GM13977 (cell line): ENCODE measurements around the gene STARD7.
A peak's percentile ranks its signal among the peaks of the same experiment; 100 is the strongest.

ENCODE experiments used
- DNase-seq: peaks from one replicate; pipeline ENCODE4 v3.0.0; 2012; ENCODE audit warnings: low spot score
- in situ Hi-C: fragments of 300-500 bp; cut with MboI; formaldehyde crosslinking; loops from one replicate; pipeline ENCODE4 v1.12.0; 2022; ENCODE audit warnings: low sequenced_read_pairs, low pct_unique_long_range_greater_than_20kb, mixed read lengths, inconsistent platforms; ENCODE audit not compliant: unreplicated experiment
- TF ChIP-seq, protein P1 (sequence below): IDR thresholded peaks from 2 replicates; pipeline ENCODE4 v1.5.1; 2012; ENCODE audit warnings: mild to moderate bottlenecking, control low read depth; ENCODE audit not compliant: insufficient read depth; ENCODE audit errors: extremely low read depth, missing control alignments

The STARD7 gene

DNA sequence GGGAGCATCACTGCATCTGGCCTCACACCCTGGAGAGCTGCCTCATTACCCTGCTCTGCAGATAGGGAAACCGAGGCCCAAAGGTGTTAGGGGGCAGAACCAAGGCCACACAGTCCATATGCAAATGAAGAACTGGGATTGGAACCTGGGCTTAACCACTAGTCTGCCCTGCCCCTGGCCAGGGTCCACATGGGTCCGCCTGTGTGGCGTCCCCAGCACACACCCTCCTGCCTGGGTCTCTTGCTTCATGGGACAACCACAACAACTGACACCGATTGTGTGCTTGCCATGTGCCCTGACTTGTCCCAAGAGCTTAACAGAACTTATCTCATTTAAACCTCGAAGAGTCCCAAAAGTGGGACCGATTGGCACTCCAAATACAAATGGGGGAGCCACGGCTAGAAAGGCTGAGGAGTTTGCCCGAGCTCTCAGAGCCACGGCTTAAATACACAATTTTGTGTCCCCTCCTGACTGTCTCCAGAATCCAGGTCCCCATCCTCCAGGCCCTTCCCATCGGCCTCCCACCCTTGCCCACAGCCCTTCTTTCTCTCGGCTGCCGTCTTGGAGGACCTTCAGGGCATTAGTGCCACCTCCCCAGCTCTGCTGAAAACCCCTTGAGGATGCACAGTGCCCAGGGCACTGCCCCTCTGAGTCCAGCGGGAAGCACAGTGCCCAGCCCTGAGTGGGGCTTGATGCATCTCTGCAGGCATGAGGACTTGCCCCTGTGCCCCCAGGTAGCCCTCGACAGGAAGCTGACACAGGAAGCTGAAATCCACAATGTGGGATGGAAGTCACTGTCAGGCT is 57.6 kb downstream of the STARD7 start:
- TF ChIP-seq, protein P1, sequence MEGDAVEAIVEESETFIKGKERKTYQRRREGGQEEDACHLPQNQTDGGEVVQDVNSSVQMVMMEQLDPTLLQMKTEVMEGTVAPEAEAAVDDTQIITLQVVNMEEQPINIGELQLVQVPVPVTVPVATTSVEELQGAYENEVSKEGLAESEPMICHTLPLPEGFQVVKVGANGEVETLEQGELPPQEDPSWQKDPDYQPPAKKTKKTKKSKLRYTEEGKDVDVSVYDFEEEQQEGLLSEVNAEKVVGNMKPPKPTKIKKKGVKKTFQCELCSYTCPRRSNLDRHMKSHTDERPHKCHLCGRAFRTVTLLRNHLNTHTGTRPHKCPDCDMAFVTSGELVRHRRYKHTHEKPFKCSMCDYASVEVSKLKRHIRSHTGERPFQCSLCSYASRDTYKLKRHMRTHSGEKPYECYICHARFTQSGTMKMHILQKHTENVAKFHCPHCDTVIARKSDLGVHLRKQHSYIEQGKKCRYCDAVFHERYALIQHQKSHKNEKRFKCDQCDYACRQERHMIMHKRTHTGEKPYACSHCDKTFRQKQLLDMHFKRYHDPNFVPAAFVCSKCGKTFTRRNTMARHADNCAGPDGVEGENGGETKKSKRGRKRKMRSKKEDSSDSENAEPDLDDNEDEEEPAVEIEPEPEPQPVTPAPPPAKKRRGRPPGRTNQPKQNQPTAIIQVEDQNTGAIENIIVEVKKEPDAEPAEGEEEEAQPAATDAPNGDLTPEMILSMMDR, result no peak
- DNase-seq, result no peak
- in situ Hi-C loops, result no loop called here

DNA sequence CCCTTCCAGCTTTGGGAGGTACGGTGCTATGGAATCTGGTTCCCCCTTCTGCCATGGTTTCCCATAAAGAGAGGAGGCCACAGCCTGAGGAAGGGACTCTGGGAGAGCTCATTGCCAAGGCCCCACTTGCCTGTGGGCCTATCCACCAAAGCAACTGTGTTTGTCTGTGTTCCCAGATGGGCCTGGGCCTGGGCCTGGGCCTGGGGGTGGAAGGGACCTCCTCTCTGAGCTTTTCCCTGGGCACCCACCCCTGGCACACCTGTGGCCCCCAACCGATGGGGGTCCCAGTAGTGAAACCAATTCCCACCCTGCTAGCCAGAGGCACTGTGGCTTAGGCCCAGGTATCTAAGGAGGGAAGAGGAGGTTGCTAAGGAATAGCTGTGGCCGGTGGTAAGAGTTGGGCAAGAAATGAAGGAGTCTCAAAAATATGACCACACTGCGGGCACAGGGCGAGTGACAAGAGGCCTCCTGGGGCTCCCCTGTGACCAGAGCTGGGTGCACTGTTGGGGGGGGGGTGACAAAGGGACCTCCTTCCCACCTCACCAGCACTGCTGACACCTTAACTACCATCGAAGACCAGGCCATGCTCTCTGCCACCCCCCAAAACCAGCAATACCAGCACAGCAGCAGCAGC is 58.5 kb downstream of the STARD7 start:
- no peak for DNase-seq
- TF ChIP-seq, protein P1, result no peak
- in situ Hi-C loops, result no loop called here

DNA sequence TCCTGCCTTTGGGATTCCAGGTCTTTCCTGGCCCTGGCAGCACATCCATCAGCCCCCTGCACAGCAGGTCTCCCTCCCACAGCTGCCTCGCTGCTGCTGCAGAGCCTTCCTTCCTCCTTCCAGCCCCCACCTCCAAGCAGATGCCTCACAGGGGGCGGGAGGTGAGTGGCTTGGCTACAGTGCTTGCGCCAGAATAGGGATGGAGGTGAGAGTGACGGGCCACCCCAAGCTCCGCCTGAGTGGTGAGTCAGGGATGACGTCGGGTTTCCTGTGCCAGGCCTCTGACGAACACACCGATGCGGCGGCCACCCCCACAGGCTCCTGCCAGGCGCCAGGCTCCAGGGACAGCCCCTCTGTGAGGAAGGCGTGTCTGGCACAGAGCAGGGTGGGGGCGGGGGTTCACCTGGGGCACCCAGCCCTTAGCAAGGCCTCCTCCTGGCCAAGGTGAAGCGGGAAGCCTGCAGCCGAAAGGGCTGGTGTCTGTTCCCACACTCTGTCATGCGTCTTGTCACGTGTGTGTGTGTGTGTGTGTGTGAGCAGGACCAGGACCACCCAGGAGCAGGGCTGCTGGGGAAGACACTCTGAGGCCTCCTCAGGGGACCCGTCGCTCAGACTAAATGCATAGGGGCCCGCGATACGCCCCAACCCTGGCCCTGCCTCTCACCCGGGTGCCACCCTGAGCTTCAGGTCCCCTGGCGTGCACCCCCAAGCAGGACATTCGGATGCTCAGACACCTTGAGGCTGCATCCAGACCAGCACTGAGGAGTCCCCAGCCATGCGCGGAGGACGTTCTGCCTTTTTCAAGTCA is 60.0 kb downstream of the STARD7 start:
- in situ Hi-C loops, result no loop called here
- peak; percentile 81 for DNase-seq
- TF ChIP-seq, protein P1, result no peak

DNA sequence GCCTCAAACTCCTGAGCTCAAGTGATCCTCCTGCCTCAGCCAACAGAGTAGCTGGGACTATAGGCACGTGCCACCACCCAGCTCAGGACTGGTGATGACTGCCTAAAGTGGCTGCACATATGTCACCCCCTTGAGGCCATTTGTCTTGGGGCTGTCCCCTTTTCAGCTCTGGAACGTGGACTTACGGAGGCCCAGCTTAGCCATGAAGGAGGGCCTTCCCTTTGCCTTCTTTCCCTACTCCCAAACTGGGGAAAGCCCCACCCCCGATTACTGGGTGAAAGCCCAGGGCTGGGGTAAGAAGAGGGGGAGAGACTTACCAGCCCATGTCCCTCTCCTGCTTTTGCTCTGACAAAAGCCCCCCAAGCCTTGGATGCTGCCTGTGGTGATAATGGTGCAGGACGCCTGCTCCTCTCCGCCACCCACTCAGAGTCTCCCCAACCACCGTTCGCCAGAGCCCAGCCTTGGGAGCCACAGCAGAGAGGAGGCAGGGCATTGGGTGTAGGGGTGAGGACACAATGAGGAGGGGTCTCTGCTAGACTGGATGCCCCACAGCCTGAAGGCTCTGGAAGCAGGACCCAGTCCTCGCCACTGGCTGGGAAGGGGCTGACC is 60.9 kb downstream of the STARD7 start:
- TF ChIP-seq, protein P1, result no peak
- DNase-seq, result peak; percentile 18
- in situ Hi-C loops, result no loop called here

DNA sequence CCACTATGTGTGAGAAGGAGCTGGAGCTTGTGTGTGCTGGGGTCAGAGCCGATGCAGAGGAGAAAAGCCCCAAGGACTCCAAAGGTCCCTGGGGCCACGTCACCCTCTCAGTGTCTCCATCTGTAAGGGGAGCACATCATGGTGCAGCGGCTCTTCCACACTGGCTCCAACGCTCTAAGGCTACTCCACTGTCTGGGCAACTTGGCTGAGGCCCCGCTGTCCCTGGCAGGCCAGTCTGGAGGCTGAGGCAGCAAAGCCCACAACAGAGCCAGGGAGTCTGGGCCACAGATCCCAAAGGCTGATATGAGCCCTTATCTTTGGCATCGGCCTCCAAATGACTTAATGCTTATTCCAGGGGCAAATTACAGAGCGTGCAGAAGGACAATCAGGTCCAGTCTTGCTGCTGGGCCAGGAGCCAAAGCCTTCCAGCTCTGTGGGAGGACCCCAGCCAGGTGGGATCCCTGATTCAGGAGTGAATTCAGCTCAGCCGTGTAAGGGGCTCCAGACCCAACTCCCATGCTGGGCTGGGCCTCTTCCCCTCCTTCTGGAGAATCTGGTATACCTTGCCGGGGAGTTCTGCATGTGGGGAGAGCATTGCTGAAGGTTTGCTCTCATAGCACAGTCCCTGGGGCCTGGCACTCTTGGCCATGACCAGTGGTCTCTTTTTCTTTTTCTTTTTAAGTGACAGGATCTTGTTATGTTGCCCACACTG is 61.6 kb downstream of the STARD7 start:
- no peak for DNase-seq
- in situ Hi-C loops, result no loop called here
- TF ChIP-seq, protein P1, result no peak
